GM12872 (cell line): ENCODE results near the gene MPPED1.

Experiments
- CTCF ChIP-seq: IDR thresholded peaks from 3 replicates; pipeline ENCODE4 v1.5.1; 2011; ENCODE audit warnings: low read depth, mild to moderate bottlenecking, low read length, moderate library complexity; ENCODE audit not compliant: insufficient read depth

MPPED1 gene

DNA sequence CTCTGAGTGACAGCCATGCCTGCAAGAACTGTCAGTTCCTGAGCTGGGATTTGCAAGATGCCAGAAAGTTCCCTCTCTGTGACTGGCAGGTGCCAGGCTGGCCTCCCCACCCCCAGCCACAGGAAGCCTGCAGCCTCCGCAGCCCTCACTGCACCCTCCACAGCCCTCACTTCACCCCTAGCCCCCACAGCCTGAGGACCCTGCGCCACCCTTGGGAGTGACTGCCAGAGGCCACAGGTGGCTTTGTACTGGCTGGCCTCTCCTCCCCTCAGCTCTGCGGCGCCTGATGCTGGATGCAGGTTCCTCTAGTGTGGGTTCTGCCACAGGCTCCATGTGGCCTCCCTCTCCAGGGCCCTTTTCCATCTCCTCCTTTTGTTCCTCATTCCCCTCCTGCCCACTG lies 28.7 kb downstream of the MPPED1 start:
- TF ChIP-seq CTCF: no peak

DNA sequence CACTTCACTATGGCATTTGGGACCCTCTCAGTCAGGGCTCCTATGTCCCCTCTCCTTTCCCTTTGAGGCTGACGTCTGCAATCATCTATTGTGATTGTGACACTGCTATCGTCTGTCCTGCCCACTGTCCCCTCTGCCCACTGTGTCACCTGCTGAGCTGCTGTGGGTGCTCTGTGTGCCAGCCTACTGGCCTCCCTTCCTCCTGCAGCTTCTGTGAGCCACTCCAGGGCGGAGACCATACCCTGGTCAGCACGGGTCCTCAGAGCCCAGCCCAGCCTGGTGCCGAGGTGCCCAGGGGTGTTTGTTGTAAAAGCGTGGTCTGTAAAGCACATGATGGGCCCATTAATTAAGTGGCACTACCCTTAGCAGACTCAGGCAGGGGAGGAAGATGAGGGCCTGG lies 29.4 kb downstream of the MPPED1 start:
- TF ChIP-seq CTCF: no peak

GRCh38 chr22:43441751-43442150 lies 29.9 kb downstream of the MPPED1 start:
- no peak for TF ChIP-seq CTCF

- TF ChIP-seq CTCF: no peak
Measured at GRCh38 chr22:43442386-43443151, 30.8 kb downstream of the MPPED1 start.

DNA sequence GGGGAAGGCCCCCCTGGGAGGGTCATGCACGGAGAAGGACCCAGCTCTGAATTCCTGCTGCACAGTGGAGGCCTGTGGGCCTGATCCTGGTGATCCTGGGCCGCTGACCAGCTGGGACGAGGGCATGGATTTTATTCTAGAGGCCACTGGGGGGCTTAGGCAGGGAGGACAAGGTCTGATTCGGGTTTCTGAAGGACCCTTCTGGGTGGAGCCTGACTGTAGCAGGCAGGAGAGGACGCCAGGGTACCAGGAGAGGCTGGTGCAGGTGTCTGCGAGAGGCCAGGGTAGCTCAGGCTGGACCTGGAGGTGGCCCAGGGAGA lies 31.3 kb downstream of the MPPED1 start:
- TF ChIP-seq CTCF: no peak

DNA sequence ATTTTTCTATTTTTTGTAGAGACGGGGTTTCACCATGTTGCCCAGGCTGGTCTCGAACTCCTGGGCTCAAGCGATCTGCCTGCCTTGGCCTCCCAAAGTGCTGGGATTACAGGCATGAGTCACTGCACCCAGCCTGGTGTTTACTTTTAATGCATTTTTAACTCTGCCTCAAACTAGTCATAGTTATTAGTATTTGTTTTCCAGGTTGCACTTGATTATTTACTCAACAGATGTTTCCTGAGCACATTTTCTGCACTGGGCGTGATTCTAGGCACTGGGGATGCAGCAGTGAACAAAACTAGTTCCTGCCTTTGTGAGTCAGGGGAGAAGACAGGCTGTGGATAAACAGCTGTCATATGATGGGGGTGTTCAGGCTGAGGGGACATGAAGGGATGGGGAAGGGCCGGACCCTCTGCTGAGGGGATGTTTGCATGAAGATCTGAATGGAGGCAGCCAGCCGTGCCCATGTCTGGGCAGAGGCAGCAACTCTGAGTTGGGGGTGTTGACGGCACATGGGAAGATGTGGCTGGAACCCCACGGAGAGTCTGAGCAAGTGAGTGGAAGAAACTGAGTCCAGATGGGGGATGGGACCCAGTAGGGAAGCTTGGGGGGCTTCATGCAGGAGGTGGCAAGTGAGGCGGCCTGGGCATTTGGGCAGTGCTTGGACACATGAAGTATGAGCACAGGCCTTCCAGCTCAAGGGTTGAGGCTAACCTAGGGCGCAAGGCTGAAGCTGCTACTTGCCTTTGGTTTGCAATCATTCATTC lies 34.4 kb downstream of the MPPED1 start:
- TF ChIP-seq CTCF: no peak

DNA sequence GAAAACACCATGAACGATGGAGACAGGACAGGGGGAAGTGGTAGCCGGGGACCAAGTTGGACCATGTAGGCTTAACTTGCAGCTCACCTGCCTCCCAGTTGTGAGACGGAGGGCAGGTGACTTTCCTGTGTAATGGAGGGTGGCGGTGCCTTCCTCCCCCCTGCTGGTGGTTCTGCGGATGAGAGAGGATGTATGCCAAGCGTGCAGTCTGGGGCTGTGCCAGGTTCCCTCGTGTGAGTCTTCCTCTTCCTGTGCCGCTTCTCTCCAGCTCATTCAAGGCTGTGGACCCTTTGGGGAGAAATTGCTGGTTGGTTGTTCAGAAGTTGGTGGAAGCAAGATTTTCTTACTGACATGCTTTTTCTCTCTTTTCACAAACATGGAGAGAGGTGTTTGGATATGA lies 35.1 kb downstream of the MPPED1 start:
- TF ChIP-seq CTCF: no peak
